H9 (cell line): ENCODE measurements around the gene KRCC1. TPM values are rescaled to one million over a fixed set of nuclear protein-coding genes. Genes with fewer than 3 reads are reported as not detected.

Experiments used
- DNase-seq: peaks from one replicate; pipeline ENCODE4 v3.0.0-alpha.2; 2017
- H2AFZ ChIP-seq: one replicate; pipeline ENCODE4 v1.6.1; 2013; ENCODE audit warnings: mild to moderate bottlenecking, low read length, control low read depth, moderate library complexity
- H2AK5ac ChIP-seq: 2 replicates; pipeline ENCODE4 v1.6.1; 2013; ENCODE audit warnings: low read length, control low read depth, mixed read lengths; ENCODE audit not compliant: insufficient read length
- H2BK120ac ChIP-seq: one replicate; pipeline ENCODE4 v1.6.1; 2013; ENCODE audit warnings: low read depth, mild to moderate bottlenecking, low read length, control low read depth, inconsistent platforms; ENCODE audit not compliant: poor library complexity, severe bottlenecking
- H2BK12ac ChIP-seq: 2 replicates; pipeline ENCODE4 v1.6.1; 2013; ENCODE audit warnings: low read length, control low read depth, mixed read lengths, low read depth; ENCODE audit not compliant: insufficient read length
- H2BK15ac ChIP-seq: 2 replicates; pipeline ENCODE4 v1.6.1; 2013; ENCODE audit warnings: low read depth, low read length, control low read depth
- H2BK20ac ChIP-seq: one replicate; pipeline ENCODE4 v1.6.1; 2013; ENCODE audit warnings: low read depth, mild to moderate bottlenecking, low read length, control low read depth, inconsistent platforms; ENCODE audit not compliant: poor library complexity, severe bottlenecking
- H2BK5ac ChIP-seq: 2 replicates; pipeline ENCODE4 v1.6.1; 2013; ENCODE audit warnings: low read length, control low read depth, mixed read lengths; ENCODE audit not compliant: insufficient read length
- H3K14ac ChIP-seq: 2 replicates; pipeline ENCODE4 v1.6.1; 2013; ENCODE audit warnings: low read length, control low read depth; ENCODE audit not compliant: insufficient read depth
- H3K18ac ChIP-seq: 2 replicates; pipeline ENCODE4 v1.6.1; 2013; ENCODE audit warnings: low read depth, mild to moderate bottlenecking, mixed read lengths, low read length, control low read depth; ENCODE audit not compliant: insufficient read length
- H3K23ac ChIP-seq: 2 replicates; pipeline ENCODE4 v1.6.1; 2013; ENCODE audit warnings: low read length, control low read depth, mixed read lengths, low read depth; ENCODE audit not compliant: insufficient read length
- H3K23me2 ChIP-seq: 2 replicates; pipeline ENCODE4 v1.6.1; 2013; ENCODE audit warnings: low read depth, mild to moderate bottlenecking, mixed read lengths, low read length, control low read depth; ENCODE audit not compliant: insufficient read length, poor library complexity, severe bottlenecking
- H3K27ac ChIP-seq: 2 replicates; pipeline ENCODE4 v1.5.1; 2013; ENCODE audit warnings: low read length, control low read depth, mixed read lengths, low read depth; ENCODE audit not compliant: insufficient read length
- H3K27me3 ChIP-seq: 2 replicates; pipeline ENCODE4 v1.6.1; 2013; ENCODE audit warnings: low read length, control low read depth, inconsistent platforms; ENCODE audit not compliant: insufficient read depth
- H3K4ac ChIP-seq: 2 replicates; pipeline ENCODE4 v1.6.1; 2013; ENCODE audit warnings: low read depth, mild to moderate bottlenecking, control low read depth, inconsistent platforms, low read length, moderate library complexity
- H3K4me1 ChIP-seq: 2 replicates; pipeline ENCODE4 v1.6.1; 2013; ENCODE audit warnings: low read length, control low read depth, inconsistent platforms; ENCODE audit not compliant: insufficient read depth
- H3K4me2 ChIP-seq: 2 replicates; pipeline ENCODE4 v1.6.1; 2013; ENCODE audit warnings: low read length, control low read depth, mixed read lengths; ENCODE audit not compliant: insufficient read length, insufficient read depth
- H3K56ac ChIP-seq: 2 replicates; pipeline ENCODE4 v1.6.1; 2013; ENCODE audit warnings: low read depth, mild to moderate bottlenecking, mixed read lengths, low read length, control low read depth; ENCODE audit not compliant: insufficient read length
- H3K79me1 ChIP-seq: 2 replicates; pipeline ENCODE4 v1.6.1; 2013; ENCODE audit warnings: low read depth, mild to moderate bottlenecking, moderate library complexity, low read length, control low read depth, inconsistent platforms; ENCODE audit not compliant: insufficient read depth, poor library complexity, severe bottlenecking
- H3K79me2 ChIP-seq: 2 replicates; pipeline ENCODE4 v1.6.1; 2013; ENCODE audit warnings: low read length, control low read depth, inconsistent platforms; ENCODE audit not compliant: insufficient read depth
- H3K9ac ChIP-seq: 2 replicates; pipeline ENCODE4 v1.6.1; 2013; ENCODE audit warnings: low read length, control low read depth, mixed read lengths; ENCODE audit not compliant: insufficient read length; ENCODE audit errors: extremely low read depth
- H3K9me3 ChIP-seq: one replicate; pipeline ENCODE4 v1.6.1; 2013; ENCODE audit warnings: low read depth, low read length, inconsistent platforms; ENCODE audit not compliant: control insufficient read depth
- H3T11ph ChIP-seq: one replicate; pipeline ENCODE4 v1.6.1; 2013; ENCODE audit warnings: mild to moderate bottlenecking, low read length, control low read depth, inconsistent platforms
- H4K20me1 ChIP-seq: one replicate; pipeline ENCODE4 v1.6.1; 2013; ENCODE audit not compliant: control insufficient read depth, insufficient read length, insufficient read depth
- H4K5ac ChIP-seq: 2 replicates; pipeline ENCODE4 v1.6.1; 2013; ENCODE audit warnings: low read depth, mild to moderate bottlenecking, mixed read lengths, low read length, control low read depth; ENCODE audit not compliant: insufficient read length
- H4K8ac ChIP-seq: replicated peaks from 2 replicates; pipeline ENCODE4 v1.6.1; 2013; ENCODE audit warnings: low read length, control low read depth, mixed read lengths, low read depth; ENCODE audit not compliant: insufficient read length
- H4K91ac ChIP-seq: 2 replicates; pipeline ENCODE4 v1.6.1; 2013; ENCODE audit warnings: low read depth, mild to moderate bottlenecking, moderate library complexity, mixed read lengths, low read length, control low read depth; ENCODE audit not compliant: insufficient read length
- H3K27ac Mint-ChIP-seq, 3 experiments: 2 replicates in 2 of 3; 3 replicates in 1 of 3; pipeline ENCODE4 v1.8.0; 2020 to 2021; ENCODE audit warnings: mixed read lengths in 3 of 3, mild to moderate bottlenecking in 1 of 3, moderate library complexity in 1 of 3
- H3K27me3 Mint-ChIP-seq: 2 replicates; pipeline ENCODE4 v1.8.0; 2021; ENCODE audit warnings: low read depth, mild to moderate bottlenecking, moderate library complexity, mixed read lengths
- H3K36me3 Mint-ChIP-seq, 3 experiments: 2 replicates in 2 of 3; 3 replicates in 1 of 3; pipeline ENCODE4 v1.8.0; 2020 to 2021; ENCODE audit warnings: low read depth in 3 of 3, mixed read lengths in 3 of 3; ENCODE audit not compliant: insufficient read depth in 1 of 3
- H3K4me1 Mint-ChIP-seq, 2 experiments: 2 replicates each; pipeline ENCODE4 v1.8.0; 2020; ENCODE audit warnings: mixed read lengths in 2 of 2
- H3K4me3 Mint-ChIP-seq, 2 experiments: 2 replicates in 1 of 2; 3 replicates in 1 of 2; pipeline ENCODE4 v1.8.0; 2020 to 2021; ENCODE audit warnings: mild to moderate bottlenecking in 2 of 2, mixed read lengths in 2 of 2, moderate library complexity in 1 of 2
- H3K9me3 Mint-ChIP-seq, 2 experiments: 2 replicates in 1 of 2; 3 replicates in 1 of 2; pipeline ENCODE4 v1.8.0; 2020; ENCODE audit warnings: mild to moderate bottlenecking in 2 of 2, mixed read lengths in 2 of 2, moderate library complexity in 1 of 2
- WGBS: extraction: QIAGEN DNeasy Blood & Tissue Kit; methylation state at CpG from one replicate; pipeline ENCODE4 v1.1.7; 2013; ENCODE audit warnings: missing lambda C conversion rate, low lambda C conversion rate, mixed read lengths; ENCODE audit not compliant: insufficient read length; ENCODE audit errors: extremely low coverage; 5-methylcytosine and 5-hydroxymethylcytosine counted together
- total RNA-seq: library from RNA; stranded (reverse); gene quantifications from 2 replicates; pipeline ENCODE4 v1.2.1, GENCODE V29; 2021
- TF ChIP-seq, protein P1 (sequence below): fragments of 200-600 bp; sonication (generic); conservative IDR thresholded peaks from 3 replicates; pipeline ENCODE4 v1.8.0; 2021; ENCODE audit warnings: antibody characterized with exemption, mild to moderate bottlenecking

KRCC1 gene
- total RNA-seq, 1 experiment from 2014 or later: 8.2 TPM

DNA sequence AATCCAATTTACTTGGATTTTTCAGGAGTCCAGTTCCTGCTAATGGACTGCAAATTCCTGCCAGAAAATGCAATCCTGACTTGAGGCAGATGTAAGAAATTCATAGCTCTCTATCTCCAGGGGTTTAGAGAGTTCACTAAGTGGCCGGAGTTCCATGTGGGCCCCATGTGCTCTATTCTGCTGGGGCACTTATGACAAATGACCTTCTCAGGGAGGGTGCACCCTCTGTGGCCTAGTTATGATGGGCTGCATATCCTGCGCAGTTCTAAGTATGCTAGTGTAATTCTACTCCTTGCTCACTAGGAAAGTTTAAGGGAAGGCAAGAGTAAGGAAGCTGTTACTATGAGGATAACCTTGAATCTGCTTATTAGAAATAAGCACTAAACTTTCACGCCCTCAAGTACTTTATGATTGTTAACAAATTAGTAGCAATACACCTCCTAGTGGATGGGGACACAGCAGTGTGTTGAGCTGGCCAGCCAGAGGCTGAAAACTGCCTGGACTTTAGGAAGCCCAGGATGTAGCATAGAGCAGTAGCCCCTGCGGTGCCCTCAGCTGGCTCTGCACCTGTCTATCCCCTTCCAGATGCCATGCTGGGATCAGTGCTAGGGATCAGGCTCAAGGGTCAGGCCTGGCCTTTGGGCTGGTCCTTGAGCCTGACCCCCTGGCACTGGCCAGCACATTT is 26.5 kb upstream of the KRCC1 start:
- H3K27me3 ChIP-seq: no peaks in the 10 kb centered on the region; the same call in 1 of the 2 replicates
- H3K23me2 ChIP-seq: no peaks in the 10 kb centered on the region
- no peak overlapping the region for H3K23ac ChIP-seq
- H3K4ac ChIP-seq: no peak overlapping the region
- H4K5ac ChIP-seq: no peak overlapping the region
- no peak overlapping the region for H4K91ac ChIP-seq
- no peak overlapping the region for H3K56ac ChIP-seq
- no peak overlapping the region for H2BK120ac ChIP-seq
- peaks cover 9% of the 10 kb centered on the region for H3K4me1 ChIP-seq
- no peak overlapping the region for H3K27ac ChIP-seq
- no peak overlapping the region for H3K9ac ChIP-seq
- H3K9me3 Mint-ChIP-seq: no peaks in the 10 kb centered on the region; a peak in 1 of 5 replicates
- no peaks in the 10 kb centered on the region for H3K79me1 ChIP-seq
- no peaks in the 10 kb centered on the region; the same call in none of the 2 replicates for H3K27me3 Mint-ChIP-seq
- no peak overlapping the region for H2AFZ ChIP-seq
- no peak overlapping the region for H2BK15ac ChIP-seq
- no peaks in the 10 kb centered on the region for H3K79me2 ChIP-seq
- H3T11ph ChIP-seq: no peak overlapping the region
- peaks cover 20 to 21% of the 10 kb centered on the region in 2 experiments for H3K4me1 Mint-ChIP-seq
- H2BK20ac ChIP-seq: no peak overlapping the region
- peak overlapping the region in 2 of 3 experiments; percentile 53 to 74; a peak in 3 of 7 replicates for H3K27ac Mint-ChIP-seq
- H2BK5ac ChIP-seq: no peak overlapping the region
- H3K14ac ChIP-seq: no peak overlapping the region
- no peak for DNase-seq
- no CpG with 5 or more reads among the region's 4 CpGs for WGBS
- H3K9me3 ChIP-seq: no peaks in the 10 kb centered on the region
- no peaks in the 10 kb centered on the region for H3K36me3 Mint-ChIP-seq
- no peak overlapping the region for H3K4me3 Mint-ChIP-seq
- no peak overlapping the region for H2BK12ac ChIP-seq
- no peak overlapping the region for H3K18ac ChIP-seq
- H4K8ac ChIP-seq: no peak overlapping the region
- TF ChIP-seq, protein P1, sequence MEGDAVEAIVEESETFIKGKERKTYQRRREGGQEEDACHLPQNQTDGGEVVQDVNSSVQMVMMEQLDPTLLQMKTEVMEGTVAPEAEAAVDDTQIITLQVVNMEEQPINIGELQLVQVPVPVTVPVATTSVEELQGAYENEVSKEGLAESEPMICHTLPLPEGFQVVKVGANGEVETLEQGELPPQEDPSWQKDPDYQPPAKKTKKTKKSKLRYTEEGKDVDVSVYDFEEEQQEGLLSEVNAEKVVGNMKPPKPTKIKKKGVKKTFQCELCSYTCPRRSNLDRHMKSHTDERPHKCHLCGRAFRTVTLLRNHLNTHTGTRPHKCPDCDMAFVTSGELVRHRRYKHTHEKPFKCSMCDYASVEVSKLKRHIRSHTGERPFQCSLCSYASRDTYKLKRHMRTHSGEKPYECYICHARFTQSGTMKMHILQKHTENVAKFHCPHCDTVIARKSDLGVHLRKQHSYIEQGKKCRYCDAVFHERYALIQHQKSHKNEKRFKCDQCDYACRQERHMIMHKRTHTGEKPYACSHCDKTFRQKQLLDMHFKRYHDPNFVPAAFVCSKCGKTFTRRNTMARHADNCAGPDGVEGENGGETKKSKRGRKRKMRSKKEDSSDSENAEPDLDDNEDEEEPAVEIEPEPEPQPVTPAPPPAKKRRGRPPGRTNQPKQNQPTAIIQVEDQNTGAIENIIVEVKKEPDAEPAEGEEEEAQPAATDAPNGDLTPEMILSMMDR: no peak
- H2AK5ac ChIP-seq: no peak overlapping the region
- H4K20me1 ChIP-seq: no peaks in the 10 kb centered on the region
- H3K4me2 ChIP-seq: no peak overlapping the region
